Endothelial cell of umbilical vein (primary cell): ENCODE measurements around the gene ITPR1. TPM values are rescaled to one million over a fixed set of nuclear protein-coding genes. Genes with fewer than 3 reads are reported as not detected.

Source experiments
- BruUV-seq: library from RNA; stranded (reverse); fragments of 400-500 nt; replicated peaks from 2 replicates; lab custom pipeline; 2021; lab: Mats Ljungman, UMichigan
- CTCF ChIA-PET: fragments of 300-600, 350-600 bp; sonication (Branson Sonifier 250); formaldehyde crosslinking; loops from one replicate; lab custom pipeline; 2021; ENCODE audit warnings: antibody characterized with exemption, inconsistent platforms; lab: Charles Lee
- POLR2A ChIA-PET: fragments of 300-600, 350-600 bp; sonication (Branson Sonifier 250); formaldehyde crosslinking; loops from one replicate; lab custom pipeline; 2021; ENCODE audit warnings: antibody characterized with exemption, inconsistent platforms; lab: Charles Lee
- DNase-seq: peaks from one replicate; pipeline ENCODE4 v3.0.0-alpha.2; 2011; ENCODE audit warnings: low read depth, low spot score
- FAIRE-seq: peaks from 2 replicates; lab custom pipeline; 2011; peaks lifted over from hg19 to GRCh38; lab: Jason Lieb, UNC
- H2AFZ ChIP-seq: 2 replicates; pipeline ENCODE4 v1.6.0; 2012; ENCODE audit warnings: low read depth, low read length, control low read depth, inconsistent platforms
- H3K27ac ChIP-seq: 2 replicates; pipeline ENCODE4 v1.5.1; 2011; ENCODE audit warnings: low read depth, mild to moderate bottlenecking, control low read depth, low read length, moderate library complexity; ENCODE audit not compliant: insufficient read depth
- H3K27me3 ChIP-seq, 2 experiments: 2 replicates each; pipeline versions ENCODE4 v1.6.0 to v1.6.1; 2011; ENCODE audit warnings: low read length in 2 of 2, mixed read lengths in 1 of 2; ENCODE audit not compliant: control insufficient read depth in 2 of 2, insufficient read depth in 2 of 2
- H3K36me3 ChIP-seq, 2 experiments: 2 replicates in 1 of 2; 3 replicates in 1 of 2; pipeline ENCODE4 v1.5.1; 2011; ENCODE audit warnings: low read length in 2 of 2, mild to moderate bottlenecking in 1 of 2, moderate library complexity in 1 of 2; ENCODE audit not compliant: control insufficient read depth in 2 of 2, insufficient read depth in 2 of 2; ENCODE audit errors: extremely low read depth in 1 of 2
- H3K4me1 ChIP-seq: 3 replicates; pipeline ENCODE4 v1.5.1; 2011; ENCODE audit warnings: mild to moderate bottlenecking, low read length; ENCODE audit not compliant: control insufficient read depth, insufficient read depth; ENCODE audit errors: extremely low read depth
- H3K4me2 ChIP-seq: 2 replicates; pipeline ENCODE4 v1.6.1; 2011; ENCODE audit warnings: low read length, control low read depth, mixed read lengths; ENCODE audit not compliant: insufficient read depth
- H3K4me3 ChIP-seq, 3 experiments: fragments of 200-600 bp in 1 of 3; sonication (generic), shearing (Covaris generic) in 1 of 3; replicated peaks in 1 of 3; 2 replicates each; pipeline ENCODE4 v1.5.1; 2011 to 2016; ENCODE audit warnings: control low read depth in 3 of 3, low read length in 3 of 3, mild to moderate bottlenecking in 2 of 3, inconsistent platforms in 1 of 3, low read depth in 1 of 3, moderate library complexity in 1 of 3; ENCODE audit not compliant: insufficient read depth in 1 of 3
- H3K79me2 ChIP-seq: 2 replicates; pipeline ENCODE4 v1.6.0; 2012; ENCODE audit warnings: low read length, inconsistent platforms; ENCODE audit not compliant: control insufficient read depth, insufficient read depth
- H3K9ac ChIP-seq: replicated peaks from 2 replicates; pipeline ENCODE3; 2011; ENCODE audit warnings: low read length, control low read depth; ENCODE audit not compliant: insufficient read depth; ENCODE audit errors: extremely low read depth
- H3K9me1 ChIP-seq: replicated peaks from 3 replicates; pipeline ENCODE4 v1.6.0; 2011; ENCODE audit warnings: mild to moderate bottlenecking, low read length; ENCODE audit not compliant: control insufficient read depth, insufficient read depth; ENCODE audit errors: extremely low read depth
- H3K9me3 ChIP-seq: replicated peaks from 2 replicates; pipeline ENCODE4 v1.5.1; 2012; ENCODE audit warnings: low read length, inconsistent platforms; ENCODE audit not compliant: control insufficient read depth, insufficient read depth
- H4K20me1 ChIP-seq: replicated peaks from 2 replicates; pipeline ENCODE3; 2011; ENCODE audit warnings: mild to moderate bottlenecking, low read length; ENCODE audit not compliant: control insufficient read depth, insufficient read depth; ENCODE audit errors: extremely low read depth
- CTCF ChIP-seq, 2 donors: IDR thresholded peaks; 1 replicate in 1 of 2; 2 replicates in 1 of 2; pipeline ENCODE4 v1.5.1; 2011; ENCODE audit warnings: low read length in 2 of 2, mild to moderate bottlenecking in 2 of 2, moderate library complexity in 2 of 2, control low read depth in 1 of 2, inconsistent platforms in 1 of 2, low read depth in 1 of 2; ENCODE audit not compliant: insufficient read depth in 1 of 2; ENCODE audit errors: extremely low read depth in 1 of 2
- FOS ChIP-seq: IDR thresholded peaks from 2 replicates; pipeline ENCODE4 v1.6.1; 2011; ENCODE audit warnings: mild to moderate bottlenecking, low read length, moderate library complexity, borderline replicate concordance; ENCODE audit not compliant: insufficient read depth
- GATA2 ChIP-seq: IDR thresholded peaks from 2 replicates; pipeline ENCODE4 v1.7.0; 2011; ENCODE audit warnings: low read depth, mild to moderate bottlenecking, moderate library complexity, mixed read lengths, low read length; ENCODE audit not compliant: insufficient read length, insufficient read depth
- MAX ChIP-seq: IDR thresholded peaks from 2 replicates; pipeline ENCODE4 v1.6.1; 2011; ENCODE audit not compliant: insufficient read depth, insufficient read length
- POLR2AphosphoS5 ChIP-seq: IDR thresholded peaks from 2 replicates; pipeline ENCODE4 v1.6.1; 2012; ENCODE audit warnings: low read depth, mild to moderate bottlenecking, control low read depth, low read length, moderate library complexity; ENCODE audit not compliant: insufficient read depth
- dilution Hi-C: fragments of 300-500 bp; cut with MboI; formaldehyde crosslinking; loops from one replicate; pipeline ENCODE4 v1.15.0; 2019; ENCODE audit warnings: low sequenced_read_pairs; ENCODE audit not compliant: extremely low pct_ligation_motif_present
- intact Hi-C: fragments of 100-400 bp; cut with micrococcal nuclease; formaldehyde crosslinking; loops from one replicate; pipeline ENCODE4 v1.10.0; 2022
- polyA plus RNA-seq, 4 experiments: library from polyadenylated mRNA; depleted of rRNA in 3 of 4; stranded (reverse) in 3 of 4; unstranded in 1 of 4; fragments of >200 nt; gene quantifications; 2 replicates each; pipeline versions ENCODE4 v1.2.1 to v1.2.3, GENCODE V29; 2011 to 2012; ENCODE audit warnings: missing spikeins in 1 of 4
- total RNA-seq: library from RNA; stranded (reverse); gene quantifications from 2 replicates; pipeline ENCODE4 v1.2.3, GENCODE V29; 2021

The ITPR1 gene
- total and polyA plus RNA-seq, 2 donors (not counting 3 experiments of a cell fraction or from before 2014, with no cell fraction given): 5.1 to 16.1 TPM

GRCh38 chr3:4719046-4719501, 225.9 kb downstream of the ITPR1 start:
- Histone ChIP-seq H3K9me3 (no peaks in the 10 kb centered on the region), H3K4me2 (no peak overlapping the region), H3K27ac (no peak overlapping the region), H3K4me3 (no peak overlapping the region), H3K79me2 (no peaks in the 10 kb centered on the region), H3K27me3 (no peaks in the 10 kb centered on the region), H3K9ac (no peak overlapping the region), H3K4me1 (no peaks in the 10 kb centered on the region), H2AFZ (no peak overlapping the region), H4K20me1 (no peaks in the 10 kb centered on the region), H3K36me3 (no peaks in the 10 kb centered on the region), H3K9me1 (no peaks in the 10 kb centered on the region)
- intact Hi-C loops (no loop called here), dilution Hi-C loops (no loop called here)
- ChIA-PET POLR2A (no interaction called here), CTCF (interaction anchor here (1.1 to 8.8 kb wide), 4 partner anchors 32 to 340 kb away, joined by 6 to 284 read pairs (median 110); partner anchors contain the start of gene BHLHE40)
- DNase-seq: no peak
- no peak for TF ChIP-seq GATA2
- TF ChIP-seq CTCF (IDR thresholded peaks at IDR 0.05; ENCODE audit: extremely low read depth in 1 of 2, insufficient read depth in 1 of 2, low read depth in 1 of 2, low read length in 2 of 2): no peak
- TF ChIP-seq MAX: no peak
- no peak for TF ChIP-seq FOS
- TF ChIP-seq POLR2AphosphoS5: no peak
- no TSS peak for BruUV-seq
- no peak for FAIRE-seq
